ENCODE measurements around the gene C16orf96. TPM values are rescaled to one million over a fixed set of nuclear protein-coding genes. Genes with fewer than 3 reads are reported as not detected.
A peak's percentile ranks its signal among the peaks of the same experiment; 100 is the strongest.

C16orf96 gene
- total RNA-seq, 1 experiment from 2014 or later = 1.3 TPM

GRCh38 chr16:4613636-4614570 is 57.8 kb downstream of the C16orf96 start (continued):
- TF ChIP-seq ZNF121 (CRISPR knock-in tag; IDR thresholded peaks at IDR 0.05) (no peak), MXD4 (CRISPR knock-in tag; IDR thresholded peaks at IDR 0.05; ENCODE audit: borderline replicate concordance) (no peak), HMGXB4 (CRISPR knock-in tag; IDR thresholded peaks at IDR 0.05) (0 out of 2 replicates have a peak, but pooled peaks have one; percentile 64), SOX15 (CRISPR knock-in tag; IDR thresholded peaks at IDR 0.05) (no peak)
- TF ChIP-seq, protein P1, sequence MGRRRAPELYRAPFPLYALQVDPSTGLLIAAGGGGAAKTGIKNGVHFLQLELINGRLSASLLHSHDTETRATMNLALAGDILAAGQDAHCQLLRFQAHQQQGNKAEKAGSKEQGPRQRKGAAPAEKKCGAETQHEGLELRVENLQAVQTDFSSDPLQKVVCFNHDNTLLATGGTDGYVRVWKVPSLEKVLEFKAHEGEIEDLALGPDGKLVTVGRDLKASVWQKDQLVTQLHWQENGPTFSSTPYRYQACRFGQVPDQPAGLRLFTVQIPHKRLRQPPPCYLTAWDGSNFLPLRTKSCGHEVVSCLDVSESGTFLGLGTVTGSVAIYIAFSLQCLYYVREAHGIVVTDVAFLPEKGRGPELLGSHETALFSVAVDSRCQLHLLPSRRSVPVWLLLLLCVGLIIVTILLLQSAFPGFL (CRISPR knock-in tag; IDR thresholded peaks at IDR 0.05; ENCODE audit: borderline replicate concordance) = 0 out of 2 replicates have a peak, but pooled peaks have one; percentile 40
- TF ChIP-seq, protein P2, sequence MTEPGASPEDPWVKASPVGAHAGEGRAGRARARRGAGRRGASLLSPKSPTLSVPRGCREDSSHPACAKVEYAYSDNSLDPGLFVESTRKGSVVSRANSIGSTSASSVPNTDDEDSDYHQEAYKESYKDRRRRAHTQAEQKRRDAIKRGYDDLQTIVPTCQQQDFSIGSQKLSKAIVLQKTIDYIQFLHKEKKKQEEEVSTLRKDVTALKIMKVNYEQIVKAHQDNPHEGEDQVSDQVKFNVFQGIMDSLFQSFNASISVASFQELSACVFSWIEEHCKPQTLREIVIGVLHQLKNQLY (CRISPR knock-in tag; IDR thresholded peaks at IDR 0.05) = peak; percentile 46; the same call in 1 of the 2 replicates
- TF ChIP-seq, protein P3, sequence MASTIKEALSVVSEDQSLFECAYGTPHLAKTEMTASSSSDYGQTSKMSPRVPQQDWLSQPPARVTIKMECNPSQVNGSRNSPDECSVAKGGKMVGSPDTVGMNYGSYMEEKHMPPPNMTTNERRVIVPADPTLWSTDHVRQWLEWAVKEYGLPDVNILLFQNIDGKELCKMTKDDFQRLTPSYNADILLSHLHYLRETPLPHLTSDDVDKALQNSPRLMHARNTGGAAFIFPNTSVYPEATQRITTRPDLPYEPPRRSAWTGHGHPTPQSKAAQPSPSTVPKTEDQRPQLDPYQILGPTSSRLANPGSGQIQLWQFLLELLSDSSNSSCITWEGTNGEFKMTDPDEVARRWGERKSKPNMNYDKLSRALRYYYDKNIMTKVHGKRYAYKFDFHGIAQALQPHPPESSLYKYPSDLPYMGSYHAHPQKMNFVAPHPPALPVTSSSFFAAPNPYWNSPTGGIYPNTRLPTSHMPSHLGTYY (CRISPR knock-in tag; IDR thresholded peaks at IDR 0.05) = peak; percentile 60; the same call in 1 of the 2 replicates

DNA sequence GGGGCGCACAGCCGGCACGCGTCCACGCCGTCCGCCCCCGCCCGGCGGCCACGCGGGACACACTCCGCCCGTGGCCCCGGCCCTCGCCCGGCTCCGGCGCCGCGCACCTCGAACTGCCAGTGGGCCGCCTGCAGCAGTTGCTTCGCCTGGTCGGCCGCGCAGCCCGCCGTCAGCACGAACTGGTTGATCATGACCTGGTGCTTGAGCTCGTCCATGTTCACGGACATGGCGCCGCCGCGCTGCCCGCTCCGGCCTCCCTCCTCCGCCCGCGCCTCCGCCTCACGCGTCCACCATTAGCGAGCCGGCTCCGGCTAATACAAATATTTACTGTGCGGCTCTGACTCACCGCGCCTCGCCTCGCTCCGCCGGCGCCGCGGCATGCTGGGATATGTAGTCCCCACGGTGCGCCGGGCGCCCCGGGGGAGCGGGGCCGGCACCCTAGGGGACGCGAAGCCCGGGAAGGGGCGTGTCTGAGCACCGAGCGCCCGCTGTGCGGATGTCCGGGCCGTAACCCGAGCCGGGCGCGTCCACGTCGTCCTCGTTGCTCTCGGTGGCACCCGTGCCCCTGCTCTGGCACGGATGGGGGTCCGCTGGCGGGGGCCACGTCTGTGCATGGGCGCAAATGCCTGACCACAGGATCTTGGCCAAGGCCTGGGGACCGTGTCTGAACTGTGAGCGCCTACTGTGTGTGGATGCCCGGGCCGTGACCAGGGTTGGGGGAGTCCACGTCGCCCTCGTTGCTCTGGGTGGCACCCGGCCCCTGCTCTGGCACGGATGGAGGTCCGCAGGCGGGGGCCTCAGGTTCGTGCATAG is 58.6 kb downstream of the C16orf96 start, which contains the start of gene UBALD1:
UBALD1 (minus strand) TSS at position 318 of the 813 bp plus-strand sequence; CDS start at position 227, 91 bp downstream.
- ChIA-PET POLR2A (interaction anchor here (1.0 to 1.5 kb wide), 3 partner anchors 76 to 138 kb away, joined by 3 to 4 read pairs (median 3); partner anchors contain the start of genes CDIP1 and HMOX2), CTCF (interaction anchor here (2.4 to 4.2 kb wide), 2 partner anchors 10 to 35 kb away, joined by 8 to 46 read pairs; partner anchors contain the start of gene MGRN1)
- H3K4me3 Mint-ChIP-seq = peak within 1 kb of the TSS; percentile 76
- H3K36me3 Mint-ChIP-seq = no peaks in the 10 kb centered on the region
- H3K4me1 Mint-ChIP-seq = peaks cover 38% of the 10 kb centered on the region
- peak within 1 kb of the TSS; percentile 92 for H3K27ac Mint-ChIP-seq
- no peaks in the 10 kb centered on the region for H3K27me3 Mint-ChIP-seq (ENCODE audit: low read depth)
- ATAC-seq (peak; percentile 3), DNase-seq (ENCODE audit: low spot score) (peak; percentile 78)
- H3K9me3 Mint-ChIP-seq = no peaks in the 10 kb centered on the region
- TF ChIP-seq HMGA2 (CRISPR knock-in tag; IDR thresholded peaks at IDR 0.05) = no peak
- TF ChIP-seq TP53 (CRISPR knock-in tag; IDR thresholded peaks at IDR 0.05) = no peak
- TF ChIP-seq NFYB (CRISPR knock-in tag; conservative IDR thresholded peaks at IDR 0.05; ENCODE audit: low read depth) = no peak
- no peak for TF ChIP-seq NR3C1 (CRISPR knock-in tag; conservative IDR thresholded peaks at IDR 0.05; ENCODE audit: low read depth)
- peak; percentile 97 for TF ChIP-seq FOXK1 (CRISPR knock-in tag; IDR thresholded peaks at IDR 0.05)
- peak; percentile 92 for TF ChIP-seq ZNF219 (CRISPR knock-in tag; IDR thresholded peaks at IDR 0.05; ENCODE audit: borderline replicate concordance)
- TF ChIP-seq ZNF671 (CRISPR knock-in tag; IDR thresholded peaks at IDR 0.05) = no peak
- TF ChIP-seq, protein P4, sequence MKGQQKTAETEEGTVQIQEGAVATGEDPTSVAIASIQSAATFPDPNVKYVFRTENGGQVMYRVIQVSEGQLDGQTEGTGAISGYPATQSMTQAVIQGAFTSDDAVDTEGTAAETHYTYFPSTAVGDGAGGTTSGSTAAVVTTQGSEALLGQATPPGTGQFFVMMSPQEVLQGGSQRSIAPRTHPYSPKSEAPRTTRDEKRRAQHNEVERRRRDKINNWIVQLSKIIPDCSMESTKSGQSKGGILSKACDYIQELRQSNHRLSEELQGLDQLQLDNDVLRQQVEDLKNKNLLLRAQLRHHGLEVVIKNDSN (CRISPR knock-in tag; IDR thresholded peaks at IDR 0.05) = peak; percentile 17; the same call in 1 of the 2 replicates
- TF ChIP-seq, protein P5, sequence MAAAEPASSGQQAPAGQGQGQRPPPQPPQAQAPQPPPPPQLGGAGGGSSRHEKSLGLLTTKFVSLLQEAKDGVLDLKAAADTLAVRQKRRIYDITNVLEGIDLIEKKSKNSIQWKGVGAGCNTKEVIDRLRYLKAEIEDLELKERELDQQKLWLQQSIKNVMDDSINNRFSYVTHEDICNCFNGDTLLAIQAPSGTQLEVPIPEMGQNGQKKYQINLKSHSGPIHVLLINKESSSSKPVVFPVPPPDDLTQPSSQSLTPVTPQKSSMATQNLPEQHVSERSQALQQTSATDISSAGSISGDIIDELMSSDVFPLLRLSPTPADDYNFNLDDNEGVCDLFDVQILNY (CRISPR knock-in tag; IDR thresholded peaks at IDR 0.05) = no peak
- TF ChIP-seq SOX15 (CRISPR knock-in tag; IDR thresholded peaks at IDR 0.05) = no peak
- TF ChIP-seq ARID4B (CRISPR knock-in tag; IDR thresholded peaks at IDR 0.05; ENCODE audit: borderline replicate concordance) = 0 out of 2 replicates have a peak, but pooled peaks have one; percentile 45
- no peak for TF ChIP-seq NFATC4 (CRISPR knock-in tag; IDR thresholded peaks at IDR 0.05)
- TF ChIP-seq ZNF121 (CRISPR knock-in tag; IDR thresholded peaks at IDR 0.05) = no peak
- no peak for TF ChIP-seq GRHL2 (CRISPR knock-in tag; IDR thresholded peaks at IDR 0.05; ENCODE audit: insufficient replicate concordance, severe bottlenecking)
- TF ChIP-seq TEAD4 (CRISPR knock-in tag; IDR thresholded peaks at IDR 0.05) = peak; percentile 68; the same call in 1 of the 2 replicates

Data from WTC11 (cell line).